Ecto neural progenitor cell (in vitro differentiated cells): ENCODE data around the gene ALDH18A1.
"Not testable (repeated sequence)": the region's sequence is repeated elsewhere in the genome, so short reads cannot be mapped to it uniquely, and the experiment has no call there.

ENCODE experiments used
- DNase-seq: peaks from one replicate; pipeline ENCODE4 v3.0.0-alpha.2; 2018; ENCODE audit warnings: low spot score

Gene ALDH18A1

GRCh38 chr10:95648138-95648537 is 8.4 kb downstream of the ALDH18A1 start:
- no peak for DNase-seq

- DNase-seq: no peak
These were observed 10.4 kb downstream of the ALDH18A1 start for GRCh38 chr10:95646160-95646559.

GRCh38 chr10:95644901-95645300 is 11.6 kb downstream of the ALDH18A1 start:
- DNase-seq: no peak

GRCh38 chr10:95640891-95641315 is 15.6 kb downstream of the ALDH18A1 start:
- DNase-seq: no peak

- no peak for DNase-seq
These were observed 18.6 kb downstream of the ALDH18A1 start for GRCh38 chr10:95637911-95638310.

- DNase-seq: no peak
These were observed 19.4 kb downstream of the ALDH18A1 start for GRCh38 chr10:95637140-95637539.

GRCh38 chr10:95635319-95635733 is 21.2 kb downstream of the ALDH18A1 start:
- no peak for DNase-seq

- no peak for DNase-seq
These were observed 27.7 kb downstream of the ALDH18A1 start for GRCh38 chr10:95628786-95629185.

GRCh38 chr10:95626500-95626899 is 30.0 kb downstream of the ALDH18A1 start:
- DNase-seq: no peak

- DNase-seq: not testable (repeated sequence)
These were observed 36.1 kb downstream of the ALDH18A1 start for GRCh38 chr10:95620415-95620814.

GRCh38 chr10:95618101-95618500 is 38.4 kb downstream of the ALDH18A1 start:
- DNase-seq: no peak

GRCh38 chr10:95616446-95616845 is 40.1 kb downstream of the ALDH18A1 start:
- DNase-seq: no peak

- DNase-seq: no peak
These were observed 43.2 kb downstream of the ALDH18A1 start for GRCh38 chr10:95613330-95613729.

GRCh38 chr10:95610727-95611126 is 45.8 kb downstream of the ALDH18A1 start:
- DNase-seq: no peak

- DNase-seq: no peak
These were observed 49.6 kb downstream of the ALDH18A1 start for GRCh38 chr10:95606922-95607321.

GRCh38 chr10:95605163-95605562 is 51.3 kb downstream of the ALDH18A1 start:
- DNase-seq: no peak

- no peak for DNase-seq
These were observed 51.9 kb downstream of the ALDH18A1 start for GRCh38 chr10:95604630-95605029.

GRCh38 chr10:95602382-95602781 is 54.1 kb downstream of the ALDH18A1 start:
- DNase-seq: no peak

- DNase-seq: peak; percentile 82
These were observed 55.3 kb downstream of the ALDH18A1 start for GRCh38 chr10:95601116-95601719.

- no peak for DNase-seq
These were observed 56.4 kb downstream of the ALDH18A1 start for GRCh38 chr10:95600158-95600557.

- no peak for DNase-seq
These were observed 58.7 kb downstream of the ALDH18A1 start for GRCh38 chr10:95597788-95598187.

- no peak for DNase-seq
These were observed 68.5 kb downstream of the ALDH18A1 start for GRCh38 chr10:95588025-95588424.

- no peak for DNase-seq
These were observed 76.5 kb downstream of the ALDH18A1 start for GRCh38 chr10:95579835-95580535.

- DNase-seq: no peak
These were observed 77.2 kb downstream of the ALDH18A1 start for GRCh38 chr10:95579292-95579691.
